HEK293T (cell line): ENCODE measurements around the gene BMPR2.

Source experiments
- ELF4 ChIP-seq: fragments of 450-650 bp; IDR thresholded peaks from 2 replicates; pipeline ENCODE4 v1.6.1; 2017; ENCODE audit warnings: antibody characterized with exemption
- FOXA1 ChIP-seq: fragments of 450-650 bp; IDR thresholded peaks from 2 replicates; pipeline ENCODE4 v1.6.1; 2016; ENCODE audit warnings: mild to moderate bottlenecking
- FOXK2 ChIP-seq: fragments of 450-650 bp; IDR thresholded peaks from 2 replicates; pipeline ENCODE4 v1.6.1; 2016; ENCODE audit warnings: mild to moderate bottlenecking
- LEF1 ChIP-seq: fragments of 450-650 bp; IDR thresholded peaks from 2 replicates; pipeline ENCODE4 v1.6.1; 2017; ENCODE audit warnings: mild to moderate bottlenecking, borderline replicate concordance
- PKNOX1 ChIP-seq: fragments of 450-650 bp; IDR thresholded peaks from 2 replicates; pipeline ENCODE4 v1.6.1; 2016
- SP1 ChIP-seq: fragments of 450-650 bp; IDR thresholded peaks from 2 replicates; pipeline ENCODE4 v1.6.1; 2017
- TARDBP ChIP-seq: fragments of 450-650 bp; IDR thresholded peaks from 2 replicates; pipeline ENCODE4 v1.6.1; 2016
- ZNF384 ChIP-seq: fragments of 450-650 bp; IDR thresholded peaks from 2 replicates; pipeline ENCODE4 v1.6.1; 2016

GRCh38 chr2:202560200-202560599 lies 184.1 kb downstream of the BMPR2 start:
- TF ChIP-seq ZNF384 (no peak), FOXA1 (no peak), LEF1 (no peak), SP1 (no peak), ELF4 (no peak), FOXK2 (no peak), TARDBP (no peak), PKNOX1 (no peak)
